Measurements from ENCODE around the gene TRIP12. TPM values are rescaled to one million over a fixed set of nuclear protein-coding genes. Genes with fewer than 3 reads are reported as not detected.

TRIP12 gene
- total RNA-seq, 1 experiment from 2014 or later, result 115 TPM

DNA sequence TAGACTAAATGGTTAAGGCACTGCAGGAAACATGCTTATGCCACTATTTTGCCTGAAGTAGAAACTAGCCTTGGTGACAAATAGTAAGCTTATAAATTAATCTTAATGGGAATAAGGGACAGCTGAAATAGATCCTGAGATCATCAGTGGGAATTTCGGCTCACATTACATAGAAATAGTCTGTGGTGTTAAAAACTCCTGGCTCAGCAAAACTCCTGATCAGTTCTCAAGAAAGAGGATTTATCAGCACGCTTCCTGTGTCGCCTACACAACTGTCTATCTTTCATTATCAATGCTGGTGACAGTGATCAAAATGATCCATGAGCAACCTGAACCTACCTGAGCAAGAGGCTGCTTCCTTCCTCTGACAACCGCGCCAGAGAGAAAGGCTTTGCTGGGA, 190.4 kb downstream of the TRIP12 start:
- CTCF ChIA-PET, result no interaction called here
- no peaks in the 10 kb centered on the region for H3K9me3 Mint-ChIP-seq (ENCODE audit: unreplicated experiment)
- no peaks in the 10 kb centered on the region for H3K27me3 Mint-ChIP-seq (ENCODE audit: insufficient read depth, unreplicated experiment)
- POLR2A ChIA-PET, result no interaction called here
- no peaks in the 10 kb centered on the region for H3K36me3 Mint-ChIP-seq (ENCODE audit: insufficient read depth, unreplicated experiment)
- Histone ChIP-seq H3K4me3 (ENCODE audit: low read depth, low read length) (no peak overlapping the region), H3K9me3 (no peaks in the 10 kb centered on the region), H3K27me3 (replicated peaks; ENCODE audit: control insufficient read depth, insufficient read depth, low read length) (no peaks in the 10 kb centered on the region), H3K4me1 (0 out of 2 replicates have a peak, but pooled peaks cover 7% of the 10 kb centered on the region), H3K36me3 (ENCODE audit: control insufficient read depth, insufficient read depth, low read length) (no peaks in the 10 kb centered on the region)
- peaks cover 17% of the 10 kb centered on the region for H3K4me1 Mint-ChIP-seq (ENCODE audit: low read depth, unreplicated experiment)
- no peak overlapping the region for H3K27ac Mint-ChIP-seq (ENCODE audit: unreplicated experiment)
- H3K4me3 Mint-ChIP-seq (ENCODE audit: unreplicated experiment), result no peak overlapping the region
- TF ChIP-seq, protein P1, sequence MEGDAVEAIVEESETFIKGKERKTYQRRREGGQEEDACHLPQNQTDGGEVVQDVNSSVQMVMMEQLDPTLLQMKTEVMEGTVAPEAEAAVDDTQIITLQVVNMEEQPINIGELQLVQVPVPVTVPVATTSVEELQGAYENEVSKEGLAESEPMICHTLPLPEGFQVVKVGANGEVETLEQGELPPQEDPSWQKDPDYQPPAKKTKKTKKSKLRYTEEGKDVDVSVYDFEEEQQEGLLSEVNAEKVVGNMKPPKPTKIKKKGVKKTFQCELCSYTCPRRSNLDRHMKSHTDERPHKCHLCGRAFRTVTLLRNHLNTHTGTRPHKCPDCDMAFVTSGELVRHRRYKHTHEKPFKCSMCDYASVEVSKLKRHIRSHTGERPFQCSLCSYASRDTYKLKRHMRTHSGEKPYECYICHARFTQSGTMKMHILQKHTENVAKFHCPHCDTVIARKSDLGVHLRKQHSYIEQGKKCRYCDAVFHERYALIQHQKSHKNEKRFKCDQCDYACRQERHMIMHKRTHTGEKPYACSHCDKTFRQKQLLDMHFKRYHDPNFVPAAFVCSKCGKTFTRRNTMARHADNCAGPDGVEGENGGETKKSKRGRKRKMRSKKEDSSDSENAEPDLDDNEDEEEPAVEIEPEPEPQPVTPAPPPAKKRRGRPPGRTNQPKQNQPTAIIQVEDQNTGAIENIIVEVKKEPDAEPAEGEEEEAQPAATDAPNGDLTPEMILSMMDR (IDR thresholded peaks at IDR 0.05; ENCODE audit: insufficient read depth in 1 of 2, low read depth in 1 of 2, low read length in 1 of 2, severe bottlenecking in 1 of 2, unreplicated experiment in 1 of 2), result no peak
- no peak for DNase-seq
- BruUV-seq (replicated peaks), result no TSS peak
- intact Hi-C loops (cut with micrococcal nuclease; ENCODE audit: unreplicated experiment), result no loop called here

DNA sequence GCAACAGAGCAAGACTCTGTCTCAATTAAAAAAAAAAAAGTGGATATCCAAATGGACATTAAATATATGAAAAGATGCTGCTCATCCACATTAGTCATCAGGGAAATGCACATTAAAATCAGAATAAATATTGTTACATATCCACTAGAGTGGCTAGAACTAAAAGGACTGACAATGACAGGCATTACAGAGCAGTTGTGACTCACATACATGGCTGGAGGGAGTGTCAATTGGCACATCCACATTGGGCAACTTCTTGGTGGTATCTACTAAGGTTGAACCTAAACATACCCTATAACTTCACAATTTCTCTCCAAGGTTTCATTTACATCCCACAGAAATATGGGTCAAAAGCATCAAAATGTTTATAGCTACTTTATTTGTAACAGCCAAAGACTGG, 193.4 kb downstream of the TRIP12 start:
- intact Hi-C loops (cut with micrococcal nuclease; ENCODE audit: unreplicated experiment), result no loop called here
- Histone ChIP-seq H3K4me3 (ENCODE audit: low read depth, low read length) (no peak overlapping the region), H3K27me3 (replicated peaks; ENCODE audit: control insufficient read depth, insufficient read depth, low read length) (no peaks in the 10 kb centered on the region), H3K4me1 (0 out of 2 replicates have a peak, but pooled peaks cover 2% of the 10 kb centered on the region), H3K36me3 (ENCODE audit: control insufficient read depth, insufficient read depth, low read length) (no peaks in the 10 kb centered on the region), H3K9me3 (no peaks in the 10 kb centered on the region)
- ChIA-PET CTCF (no interaction called here), POLR2A (no interaction called here)
- Mint-ChIP-seq H3K27ac (ENCODE audit: unreplicated experiment) (no peak overlapping the region), H3K9me3 (ENCODE audit: unreplicated experiment) (no peaks in the 10 kb centered on the region), H3K27me3 (ENCODE audit: insufficient read depth, unreplicated experiment) (peaks cover 5% of the 10 kb centered on the region), H3K4me3 (ENCODE audit: unreplicated experiment) (no peak overlapping the region), H3K4me1 (ENCODE audit: low read depth, unreplicated experiment) (peaks cover 7% of the 10 kb centered on the region), H3K36me3 (ENCODE audit: insufficient read depth, unreplicated experiment) (no peaks in the 10 kb centered on the region)
- DNase-seq, result no peak
- TF ChIP-seq, protein P1 (IDR thresholded peaks at IDR 0.05; ENCODE audit: insufficient read depth in 1 of 2, low read depth in 1 of 2, low read length in 1 of 2, severe bottlenecking in 1 of 2, unreplicated experiment in 1 of 2), result no peak
- BruUV-seq (replicated peaks), result no TSS peak

DNA sequence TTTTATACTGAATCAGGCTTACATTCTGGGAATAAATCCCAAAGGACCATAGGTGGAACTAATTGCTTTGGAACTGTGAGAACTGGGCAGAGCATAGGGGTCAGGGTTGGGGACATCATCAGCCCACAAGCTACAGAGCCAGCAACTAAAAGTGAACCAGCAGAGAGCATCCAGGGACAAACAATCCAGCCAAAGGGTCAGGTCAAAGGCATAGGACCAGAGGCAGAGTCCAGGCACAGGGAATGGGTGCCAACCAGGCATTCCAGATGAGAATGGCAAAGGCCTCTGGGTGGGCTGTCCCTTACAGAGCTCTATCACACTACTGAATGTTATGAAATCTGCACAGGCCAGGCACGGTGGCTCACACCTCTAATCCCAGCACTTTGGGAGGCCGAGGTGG, 195.2 kb downstream of the TRIP12 start:
- BruUV-seq (replicated peaks), result no TSS peak

More for the DNA sequence above, 195.2 kb downstream of the TRIP12 start:
- Histone ChIP-seq H3K36me3 (ENCODE audit: control insufficient read depth, insufficient read depth, low read length) (no peaks in the 10 kb centered on the region), H3K4me3 (ENCODE audit: low read depth, low read length) (no peak overlapping the region), H3K9me3 (no peaks in the 10 kb centered on the region), H3K4me1 (no peaks in the 10 kb centered on the region), H3K27me3 (replicated peaks; ENCODE audit: control insufficient read depth, insufficient read depth, low read length) (no peaks in the 10 kb centered on the region)
- CTCF ChIA-PET, result interaction anchor here (0.9 kb wide), 1 partner anchor 14 kb away, joined by 3 read pairs; no protein-coding TSS in a partner anchor
- Mint-ChIP-seq H3K9me3 (ENCODE audit: unreplicated experiment) (no peaks in the 10 kb centered on the region), H3K27ac (ENCODE audit: unreplicated experiment) (no peak overlapping the region), H3K4me1 (ENCODE audit: low read depth, unreplicated experiment) (no peaks in the 10 kb centered on the region), H3K4me3 (ENCODE audit: unreplicated experiment) (no peak overlapping the region), H3K27me3 (ENCODE audit: insufficient read depth, unreplicated experiment) (peaks cover 5% of the 10 kb centered on the region), H3K36me3 (ENCODE audit: insufficient read depth, unreplicated experiment) (no peaks in the 10 kb centered on the region)
- intact Hi-C loops (cut with micrococcal nuclease; ENCODE audit: unreplicated experiment), result no loop called here
- POLR2A ChIA-PET, result no interaction called here
- no peak for DNase-seq
- TF ChIP-seq, protein P1 (IDR thresholded peaks at IDR 0.05; ENCODE audit: insufficient read depth in 1 of 2, low read depth in 1 of 2, low read length in 1 of 2, severe bottlenecking in 1 of 2, unreplicated experiment in 1 of 2), result no peak
